ENCODE measurements around the gene TGFB1. TPM values are rescaled to one million over a fixed set of nuclear protein-coding genes. Genes with fewer than 3 reads are reported as not detected.
A peak's percentile ranks its signal among the peaks of the same experiment; 100 is the strongest.

The TGFB1 gene
- total RNA-seq, 1 experiment from 2014 or later: 42.6 TPM

DNA sequence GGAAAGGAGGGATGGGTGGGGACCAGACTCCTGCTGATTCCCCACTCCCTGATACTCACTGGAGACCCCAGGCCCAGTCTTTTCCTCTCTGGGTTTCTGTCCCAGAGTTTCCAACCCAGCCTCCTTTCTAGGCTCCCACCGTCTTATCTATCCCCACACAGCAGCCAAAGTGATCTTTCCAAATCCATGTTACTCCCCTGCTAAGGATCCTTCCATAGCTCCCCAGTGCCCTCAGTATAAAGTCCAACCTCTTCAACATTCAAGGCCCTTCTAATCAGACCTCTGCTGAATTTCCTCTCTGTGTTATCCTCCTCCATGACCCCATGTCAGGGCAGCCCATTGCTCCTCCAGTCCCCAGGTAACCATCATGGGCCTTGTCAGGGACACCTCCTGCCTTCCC, 1.3 kb upstream of the TGFB1 start:
- ATAC-seq (no peak), DNase-seq (ENCODE audit: low read depth, low spot score) (no peak)
- TF ChIP-seq, protein P1, sequence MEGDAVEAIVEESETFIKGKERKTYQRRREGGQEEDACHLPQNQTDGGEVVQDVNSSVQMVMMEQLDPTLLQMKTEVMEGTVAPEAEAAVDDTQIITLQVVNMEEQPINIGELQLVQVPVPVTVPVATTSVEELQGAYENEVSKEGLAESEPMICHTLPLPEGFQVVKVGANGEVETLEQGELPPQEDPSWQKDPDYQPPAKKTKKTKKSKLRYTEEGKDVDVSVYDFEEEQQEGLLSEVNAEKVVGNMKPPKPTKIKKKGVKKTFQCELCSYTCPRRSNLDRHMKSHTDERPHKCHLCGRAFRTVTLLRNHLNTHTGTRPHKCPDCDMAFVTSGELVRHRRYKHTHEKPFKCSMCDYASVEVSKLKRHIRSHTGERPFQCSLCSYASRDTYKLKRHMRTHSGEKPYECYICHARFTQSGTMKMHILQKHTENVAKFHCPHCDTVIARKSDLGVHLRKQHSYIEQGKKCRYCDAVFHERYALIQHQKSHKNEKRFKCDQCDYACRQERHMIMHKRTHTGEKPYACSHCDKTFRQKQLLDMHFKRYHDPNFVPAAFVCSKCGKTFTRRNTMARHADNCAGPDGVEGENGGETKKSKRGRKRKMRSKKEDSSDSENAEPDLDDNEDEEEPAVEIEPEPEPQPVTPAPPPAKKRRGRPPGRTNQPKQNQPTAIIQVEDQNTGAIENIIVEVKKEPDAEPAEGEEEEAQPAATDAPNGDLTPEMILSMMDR (IDR thresholded peaks at IDR 0.05): no peak
- TF ChIP-seq REST (IDR thresholded peaks at IDR 0.05; ENCODE audit: insufficient read depth in 1 of 2, low read depth in 2 of 2, low read length in 1 of 2) (no peak), POLR2AphosphoS5 (IDR thresholded peaks at IDR 0.05; ENCODE audit: low read depth, low read length) (no peak)
- ChIA-PET CTCF (no interaction called here), POLR2A (no interaction called here)
- H3K4me1 ChIP-seq (ENCODE audit: control insufficient read depth, insufficient read depth, low read length): peaks cover 5% of the 10 kb centered on the region; the same call in 1 of the 2 replicates
- intact Hi-C loops (cut with micrococcal nuclease; ENCODE audit: unreplicated experiment): no loop called here
- no peaks in the 10 kb centered on the region for H3K27me3 ChIP-seq (ENCODE audit: control insufficient read depth, insufficient read depth, low read length)
- no peak overlapping the region for H3K4me3 ChIP-seq (ENCODE audit: low read depth in 2 of 2, low read length in 2 of 2)
- no peak overlapping the region for H3K27ac ChIP-seq (ENCODE audit: low read length)
- peaks cover 6% of the 10 kb centered on the region; the same call in 1 of the 2 replicates for H3K36me3 ChIP-seq (ENCODE audit: control insufficient read depth, insufficient read depth, low read length)
- in situ Hi-C loops (cut with HindIII; ENCODE audit: low pct_unique_long_range_greater_than_20kb, low sequenced_read_pairs): no loop called here
- H3K9me3 ChIP-seq (ENCODE audit: control insufficient read depth, insufficient read depth, low read depth, low read length): no peaks in the 10 kb centered on the region
- no TSS peak for BruUV-seq (replicated peaks)

GRCh38 chr19:41354343-41354953, 726 bp upstream of the TGFB1 start:
- ChIA-PET POLR2A (no interaction called here), CTCF (no interaction called here)
- Histone ChIP-seq H3K27me3 (ENCODE audit: control insufficient read depth, insufficient read depth, low read length) (no peaks in the 10 kb centered on the region), H3K9me3 (ENCODE audit: control insufficient read depth, insufficient read depth, low read depth, low read length) (no peaks in the 10 kb centered on the region), H3K27ac (ENCODE audit: low read length) (no peak overlapping the region), H3K4me1 (ENCODE audit: control insufficient read depth, insufficient read depth, low read length) (peaks cover 5% of the 10 kb centered on the region; the same call in 1 of the 2 replicates), H3K4me3 (ENCODE audit: low read depth in 2 of 2, low read length in 2 of 2) (peak overlapping the region; percentile 45 to 79), H3K36me3 (ENCODE audit: control insufficient read depth, insufficient read depth, low read length) (peaks cover 6% of the 10 kb centered on the region; the same call in 1 of the 2 replicates)
- no peak for DNase-seq (ENCODE audit: low read depth, low spot score)
- in situ Hi-C loops (cut with HindIII; ENCODE audit: low pct_unique_long_range_greater_than_20kb, low sequenced_read_pairs): no loop called here
- no peak for ATAC-seq
- BruUV-seq (replicated peaks): no TSS peak
- intact Hi-C loops (cut with micrococcal nuclease; ENCODE audit: unreplicated experiment): no loop called here
- TF ChIP-seq POLR2AphosphoS5 (IDR thresholded peaks at IDR 0.05; ENCODE audit: low read depth, low read length) (no peak), TCF7L2 (IDR thresholded peaks at IDR 0.05; ENCODE audit: low read depth, low read length) (no peak), REST (IDR thresholded peaks at IDR 0.05; ENCODE audit: insufficient read depth in 1 of 2, low read depth in 2 of 2, low read length in 1 of 2) (no peak), SIN3A (IDR thresholded peaks at IDR 0.05; ENCODE audit: borderline replicate concordance, insufficient read depth, low read depth, low read length) (no peak)
- TF ChIP-seq, protein P1 (IDR thresholded peaks at IDR 0.05): no peak
